A172 (cell line): ENCODE data around the gene SMTN. TPM values are rescaled to one million over a fixed set of nuclear protein-coding genes. Genes with fewer than 3 reads are reported as not detected.
"Not testable (repeated sequence)": the region's sequence is repeated elsewhere in the genome, so short reads cannot be mapped to it uniquely, and the experiment has no call there.

ENCODE experiments used
- DNase-seq: peaks from one replicate; pipeline ENCODE4 v3.0.0-alpha.2; 2015; ENCODE audit warnings: low spot score
- total RNA-seq: library from RNA; depleted of rRNA; stranded (reverse); fragments of >200 nt; shearing (Covaris generic); gene quantifications from 2 replicates; pipeline ENCODE4 v1.2.3, GENCODE V29; 2014

The SMTN gene
- total RNA-seq, 1 experiment from 2014 or later: 61.1 TPM

DNA sequence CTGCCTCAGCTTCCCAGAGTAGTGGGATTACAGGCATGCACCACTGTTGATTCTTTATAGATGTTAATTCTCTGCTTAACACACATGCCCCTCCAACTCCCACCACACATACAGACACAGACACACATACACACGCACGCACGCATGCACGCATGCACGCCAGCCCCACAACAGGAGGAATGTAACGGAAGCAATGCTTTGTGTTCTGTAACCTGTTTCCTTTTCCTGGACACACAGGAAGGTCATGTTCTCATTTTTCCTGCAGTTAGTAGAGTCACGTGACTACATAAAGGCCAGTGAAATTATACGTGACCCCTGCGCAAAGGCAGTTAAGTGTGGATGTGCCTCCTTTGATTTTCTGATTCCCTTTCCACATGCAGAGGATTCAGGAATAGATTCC is 8.0 kb upstream of the SMTN start:
- not testable (repeated sequence) for DNase-seq

DNA sequence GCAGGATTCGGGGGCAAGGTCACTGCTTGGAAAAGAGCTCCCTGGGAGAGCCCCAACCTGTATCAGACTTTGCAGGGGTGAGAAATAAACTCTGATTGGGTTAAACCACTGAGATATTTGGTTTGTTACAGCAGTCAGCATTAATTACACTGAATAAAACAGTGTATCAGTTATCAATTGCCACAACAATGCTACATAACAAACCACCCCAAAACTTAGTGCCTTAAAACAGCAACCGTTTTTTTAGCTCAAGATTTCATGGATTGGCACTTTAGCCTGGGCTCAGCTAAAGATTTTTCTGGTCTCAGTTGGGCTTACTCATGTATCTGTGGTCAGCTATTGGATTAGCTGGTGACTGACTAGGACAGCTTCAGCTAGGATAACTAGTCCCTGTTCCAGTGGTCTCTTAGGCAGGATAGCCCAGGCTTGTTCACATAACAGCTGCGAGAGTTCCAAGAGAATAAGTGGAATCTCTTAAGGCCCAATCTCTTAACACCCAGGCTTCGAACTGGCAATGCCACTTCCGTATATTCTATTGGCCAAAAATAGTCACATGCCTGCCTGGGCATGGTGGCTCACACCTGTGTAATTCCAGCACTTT is 7.5 kb upstream of the SMTN start:
- DNase-seq: not testable (repeated sequence)

DNA sequence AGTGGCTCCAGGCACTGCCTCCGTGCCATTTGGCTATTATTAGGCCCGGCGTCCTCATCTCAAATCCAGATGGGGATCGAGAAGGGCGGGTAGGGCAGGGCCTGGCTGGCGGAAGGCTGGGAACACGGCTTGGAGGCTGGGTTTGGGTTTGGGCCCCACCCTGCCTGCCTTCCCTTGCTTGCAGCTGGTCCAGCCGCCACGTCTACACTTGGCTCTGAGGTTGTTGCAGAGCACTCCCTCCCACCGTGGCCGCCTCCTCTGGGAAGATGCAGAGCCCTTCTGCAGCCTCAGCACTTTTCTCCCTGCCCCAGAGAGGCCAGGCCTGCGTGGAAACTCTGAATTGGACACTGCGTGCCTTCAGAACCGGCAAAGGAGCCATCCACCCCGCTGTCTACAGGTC is 5.2 kb upstream of the SMTN start:
- DNase-seq: no peak

DNA sequence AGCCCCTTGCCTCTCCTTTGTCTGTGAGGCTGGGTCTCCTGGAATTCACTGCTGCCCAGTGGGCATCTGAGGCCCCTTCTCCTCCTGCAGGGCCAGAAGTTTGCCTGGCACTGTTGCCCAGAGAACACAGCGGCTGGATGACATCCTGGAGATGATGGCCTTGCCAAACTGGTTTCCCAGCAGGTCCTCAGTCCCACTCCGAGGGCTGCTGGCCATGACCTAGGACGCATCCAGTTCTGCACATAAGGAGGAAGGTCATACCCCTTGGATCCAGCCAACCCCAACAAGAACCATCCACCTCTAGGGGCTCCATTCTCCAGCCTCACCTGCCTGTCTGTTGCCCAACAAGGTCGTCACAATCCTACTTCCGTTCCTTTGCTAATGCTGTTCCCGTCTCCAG is 3.4 kb upstream of the SMTN start:
- no peak for DNase-seq

DNA sequence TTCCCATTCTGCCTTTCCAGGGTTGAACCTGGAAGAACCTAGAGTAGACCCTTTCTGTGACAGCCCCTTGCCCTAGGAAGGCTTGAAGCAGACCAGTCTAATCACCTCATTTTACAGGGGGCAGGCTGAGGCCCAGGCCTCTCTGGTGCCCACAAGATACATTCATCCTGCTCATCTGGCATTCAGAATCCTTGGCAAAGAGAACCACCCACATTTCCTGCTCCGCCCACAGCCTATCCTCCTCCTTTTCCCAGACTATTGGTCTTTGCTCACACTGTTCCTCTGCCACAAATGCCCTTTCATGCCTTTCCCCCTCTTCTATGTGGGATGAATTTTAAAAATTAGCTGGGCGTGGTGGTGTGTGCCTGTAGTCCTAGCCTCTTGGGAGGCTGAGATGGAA is 2.7 kb upstream of the SMTN start:
- DNase-seq: not testable (repeated sequence)

DNA sequence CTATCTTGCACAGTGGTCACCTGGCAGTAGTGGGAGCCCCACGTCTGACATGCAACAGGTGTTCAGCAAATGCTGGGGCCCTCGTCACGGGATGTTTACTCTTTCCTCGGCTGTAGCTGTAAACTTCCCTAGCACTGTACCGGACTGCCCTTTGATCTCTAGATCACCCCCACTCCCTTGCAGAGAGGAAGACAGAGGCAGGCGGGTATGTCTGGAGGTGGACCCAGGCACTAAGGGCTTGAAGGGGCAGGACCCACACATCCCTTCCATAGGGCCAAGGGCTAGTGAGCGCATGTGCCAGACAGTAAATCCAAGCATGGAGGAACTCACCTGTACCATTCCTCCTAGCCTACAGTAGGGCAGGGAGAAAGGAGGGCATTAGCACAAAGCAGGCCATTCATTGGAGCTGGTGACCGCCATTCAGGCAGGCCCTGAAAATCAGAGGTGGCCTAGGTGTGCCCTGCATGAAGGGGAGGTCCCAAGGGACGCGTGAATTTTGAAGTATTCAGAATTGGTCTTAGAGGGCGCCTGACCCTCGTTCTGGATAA is 1.9 kb upstream of the SMTN start:
- DNase-seq: no peak

DNA sequence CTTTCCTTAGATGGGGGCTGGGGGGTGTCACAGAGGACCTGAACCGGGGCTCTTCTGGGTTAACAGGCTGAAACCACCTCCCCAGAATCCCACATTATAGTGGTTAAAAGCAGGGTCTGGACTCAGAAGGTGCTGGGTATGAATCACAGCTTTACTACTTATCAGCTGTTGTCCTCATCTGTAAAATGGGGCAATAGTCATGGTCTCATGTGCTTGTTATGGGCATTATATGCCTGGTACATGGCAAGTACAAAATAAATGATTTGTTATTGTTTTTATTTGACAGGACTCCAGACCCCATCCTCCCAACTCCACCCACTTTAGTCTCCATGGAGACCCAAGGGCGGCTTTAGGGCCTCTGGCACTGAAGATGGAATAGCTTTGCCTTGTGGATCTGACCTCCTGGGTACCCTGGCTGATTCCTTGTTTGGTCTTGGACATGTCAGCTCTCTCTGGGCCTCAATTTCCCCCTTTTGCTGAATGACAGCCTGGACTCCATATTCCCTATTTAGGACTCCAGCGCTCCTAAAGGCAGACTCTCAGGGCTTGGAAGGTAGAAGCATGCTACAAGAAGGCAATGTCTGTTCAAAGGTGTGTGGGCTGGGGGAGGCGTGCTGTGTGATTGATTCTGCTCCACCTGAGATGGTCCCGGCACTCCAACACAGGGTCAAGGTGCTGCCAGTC is 812 bp upstream of the SMTN start:
- no peak for DNase-seq

DNA sequence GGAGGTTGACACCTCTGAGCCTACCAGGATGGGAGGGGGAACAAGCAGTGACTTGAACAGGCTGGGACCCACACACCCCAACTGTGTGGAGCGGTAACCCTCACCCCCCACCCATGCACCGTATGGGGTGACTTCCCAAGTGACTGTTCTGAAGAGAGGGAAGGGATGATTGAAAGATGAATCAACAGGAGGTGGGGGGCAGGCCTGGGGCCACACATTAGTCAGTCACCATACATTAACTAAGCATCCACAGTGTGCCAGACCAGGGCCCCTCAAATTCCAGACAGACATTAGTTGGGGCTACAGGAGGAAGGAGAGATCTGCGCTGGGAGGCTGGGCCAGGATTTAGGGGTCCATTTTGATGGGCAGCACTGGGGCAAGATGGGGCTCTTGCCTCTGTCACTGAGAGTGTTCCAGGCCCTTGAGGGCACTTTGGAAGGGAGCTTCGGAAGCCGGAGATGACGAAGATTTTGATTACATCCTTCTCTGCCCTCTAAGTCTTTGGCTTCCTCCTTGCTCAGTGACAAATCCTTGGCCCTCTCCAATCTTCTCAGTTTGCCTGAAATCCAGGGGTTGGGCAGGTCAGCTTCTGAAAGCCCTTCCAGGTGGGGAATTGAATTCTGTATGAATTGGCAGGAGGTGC is 966 bp downstream of the SMTN start:
- peak; percentile 48 for DNase-seq

DNA sequence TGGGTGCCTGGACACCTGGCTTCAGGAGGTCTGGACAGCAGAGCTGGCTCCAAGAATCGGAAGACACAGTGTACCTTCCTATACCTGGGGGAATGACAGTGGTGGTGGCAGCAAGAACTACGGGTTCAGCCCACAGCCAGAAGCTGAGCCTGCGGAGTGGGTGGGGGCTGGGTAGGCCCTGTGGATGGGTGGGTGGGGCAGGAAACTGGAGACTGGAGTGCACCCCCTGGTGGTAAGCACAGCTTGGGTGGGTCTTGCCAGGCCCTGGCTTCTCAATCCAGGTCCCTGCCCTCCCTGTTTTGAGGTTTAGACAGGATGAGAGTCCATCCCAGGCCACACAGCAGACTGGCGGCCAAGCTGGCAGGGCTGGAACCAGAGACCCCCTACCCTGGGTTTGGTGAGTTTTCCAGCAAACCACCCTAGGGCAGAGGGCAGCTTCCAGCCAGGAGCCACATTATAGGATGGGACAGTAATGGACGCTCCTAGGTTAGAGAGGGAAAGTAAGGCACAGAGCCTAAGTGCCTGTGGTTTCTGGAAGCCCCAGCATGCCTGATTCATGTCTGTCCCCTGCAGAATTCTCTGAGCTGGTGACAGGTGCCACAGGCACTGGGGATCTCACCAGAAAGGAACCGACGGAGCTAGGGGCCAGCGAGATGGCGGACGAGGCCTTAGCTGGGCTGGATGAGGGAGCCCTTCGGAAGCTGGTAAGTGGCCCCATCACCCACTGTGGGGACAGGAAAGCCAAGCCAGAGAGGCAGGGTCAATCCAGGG is 1.7 kb downstream of the SMTN start:
- peak; percentile 31 for DNase-seq

DNA sequence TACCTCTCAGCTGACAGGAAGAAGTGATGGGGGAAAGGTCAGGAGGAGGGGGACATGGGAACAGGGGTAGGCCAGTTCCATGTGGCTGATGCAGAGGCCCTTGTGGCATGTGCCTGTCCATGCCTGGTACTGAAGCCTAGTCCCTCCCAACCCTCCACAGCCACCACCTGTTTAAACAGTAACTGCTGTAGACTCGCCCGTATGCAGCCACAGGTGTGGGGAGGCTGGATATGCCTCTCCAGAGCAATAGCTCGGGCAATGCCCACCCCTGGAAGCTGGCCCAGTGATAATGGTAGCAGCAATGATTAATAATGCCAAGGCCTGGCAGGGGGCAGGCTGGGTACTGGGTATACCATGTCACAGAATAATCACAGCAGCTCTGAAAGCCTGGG is 2.3 kb downstream of the SMTN start:
- DNase-seq: no peak

DNA sequence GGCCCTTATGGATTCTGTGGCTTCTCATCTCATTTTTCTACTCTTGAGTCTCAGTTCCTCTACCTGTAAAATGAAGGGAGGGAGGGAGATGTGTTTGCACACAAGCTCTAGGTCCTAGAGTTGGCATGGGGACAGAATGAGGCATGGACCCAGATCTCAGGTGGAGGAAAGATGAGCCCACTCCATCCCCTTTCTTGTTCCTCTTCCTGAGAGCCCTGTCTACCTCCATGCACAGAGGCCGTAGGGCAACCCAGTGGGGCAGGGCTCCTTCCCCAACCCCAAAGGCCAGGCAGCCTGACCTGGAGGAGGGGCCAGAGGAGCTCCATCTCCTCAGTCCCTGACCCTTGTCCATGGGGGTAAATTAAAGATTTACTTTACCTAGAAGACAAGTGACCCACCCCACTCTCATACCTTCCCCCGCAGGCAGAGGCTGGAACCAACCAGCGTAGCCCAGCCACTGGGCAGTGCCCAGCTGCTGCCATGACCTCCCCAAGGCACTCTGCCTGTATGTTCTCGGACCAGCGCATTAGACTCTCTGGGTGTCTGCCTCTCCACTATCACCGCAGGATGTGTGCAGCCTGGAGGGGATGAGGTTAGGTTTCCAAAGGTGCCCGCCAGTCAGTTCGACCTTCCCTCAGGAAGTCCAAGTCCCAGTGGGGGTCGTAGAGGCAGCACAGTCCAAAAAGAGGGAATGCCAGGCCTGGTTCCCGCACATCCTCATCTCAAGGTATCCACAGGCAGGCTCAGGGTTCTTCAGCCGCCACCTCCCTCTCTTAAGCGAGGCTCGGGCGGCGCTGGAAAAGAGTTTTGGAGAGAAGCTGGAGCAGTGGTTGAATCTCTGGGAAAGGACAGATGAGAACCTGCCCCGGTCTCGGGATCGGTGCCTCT is 3.0 kb downstream of the SMTN start:
- DNase-seq: no peak

DNA sequence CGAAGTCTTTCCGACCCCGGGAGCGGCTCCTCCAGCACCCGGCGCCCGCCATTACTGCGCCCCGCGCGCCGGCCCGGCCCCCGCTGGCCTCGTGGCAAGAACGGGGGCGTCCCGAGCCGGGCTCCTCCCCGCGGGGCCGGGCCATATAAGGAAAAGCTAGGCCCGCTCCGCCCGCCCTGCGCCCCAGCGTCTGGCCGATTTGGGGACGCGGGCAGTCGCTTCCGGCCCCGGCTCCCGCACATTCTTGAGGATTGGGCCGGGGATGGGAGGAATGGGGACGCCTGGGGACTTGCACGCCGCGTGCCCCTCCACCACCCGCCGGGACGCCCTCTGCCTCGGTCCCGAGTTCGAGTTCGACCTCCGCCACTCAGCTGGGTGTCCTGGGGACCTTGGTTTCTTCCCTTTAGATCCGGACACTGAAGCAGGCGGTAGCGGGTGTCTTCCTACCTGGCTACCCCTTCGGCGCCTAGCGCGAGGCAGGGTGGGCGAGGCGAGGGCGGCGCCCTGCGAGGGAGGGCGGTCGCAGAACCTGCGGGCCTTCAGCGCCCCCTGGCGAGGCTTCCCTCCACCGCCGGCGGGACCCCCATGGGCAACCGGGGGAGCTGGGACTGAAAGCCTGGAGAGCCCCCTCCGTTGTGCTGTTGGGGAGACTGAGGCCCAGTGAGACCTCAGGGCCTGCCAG is 3.8 kb downstream of the SMTN start:
- DNase-seq: peak; percentile 37

DNA sequence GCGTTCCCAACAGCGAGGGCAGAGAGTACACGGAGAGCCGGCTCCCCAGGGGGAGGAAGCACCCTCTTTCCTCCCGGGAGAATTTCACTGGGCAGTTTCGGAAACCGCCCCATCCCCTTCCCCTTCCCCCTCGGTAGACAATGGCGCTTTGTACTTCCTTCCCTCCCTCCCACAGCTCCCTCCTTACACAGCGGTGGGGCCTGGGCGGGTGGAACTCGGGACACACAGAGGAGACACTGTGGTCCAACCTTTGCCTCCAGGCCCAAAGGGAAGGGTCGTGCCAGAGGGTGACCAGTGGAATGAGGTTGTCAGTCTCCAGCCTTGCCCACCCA is 4.3 kb downstream of the SMTN start:
- DNase-seq: no peak

DNA sequence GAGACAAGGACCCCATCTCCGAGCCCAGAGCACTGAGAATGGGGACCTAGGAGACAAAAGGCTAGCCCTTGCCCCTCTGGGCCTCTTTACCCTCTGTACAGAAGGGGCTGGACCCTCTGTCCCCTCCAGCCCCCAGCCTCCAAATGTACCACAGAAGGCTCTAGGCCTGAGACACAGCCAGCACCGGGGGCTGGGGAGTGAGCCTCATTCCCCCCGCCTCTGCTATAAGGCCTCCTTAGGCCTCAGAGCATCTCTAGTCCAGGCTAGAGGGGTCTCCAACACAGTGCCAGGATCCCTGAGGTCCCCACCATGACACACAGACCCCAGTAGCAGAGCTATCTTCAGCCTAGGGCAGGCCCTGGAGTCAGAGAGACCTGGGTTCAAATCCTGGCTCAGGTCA is 4.8 kb downstream of the SMTN start:
- no peak for DNase-seq

DNA sequence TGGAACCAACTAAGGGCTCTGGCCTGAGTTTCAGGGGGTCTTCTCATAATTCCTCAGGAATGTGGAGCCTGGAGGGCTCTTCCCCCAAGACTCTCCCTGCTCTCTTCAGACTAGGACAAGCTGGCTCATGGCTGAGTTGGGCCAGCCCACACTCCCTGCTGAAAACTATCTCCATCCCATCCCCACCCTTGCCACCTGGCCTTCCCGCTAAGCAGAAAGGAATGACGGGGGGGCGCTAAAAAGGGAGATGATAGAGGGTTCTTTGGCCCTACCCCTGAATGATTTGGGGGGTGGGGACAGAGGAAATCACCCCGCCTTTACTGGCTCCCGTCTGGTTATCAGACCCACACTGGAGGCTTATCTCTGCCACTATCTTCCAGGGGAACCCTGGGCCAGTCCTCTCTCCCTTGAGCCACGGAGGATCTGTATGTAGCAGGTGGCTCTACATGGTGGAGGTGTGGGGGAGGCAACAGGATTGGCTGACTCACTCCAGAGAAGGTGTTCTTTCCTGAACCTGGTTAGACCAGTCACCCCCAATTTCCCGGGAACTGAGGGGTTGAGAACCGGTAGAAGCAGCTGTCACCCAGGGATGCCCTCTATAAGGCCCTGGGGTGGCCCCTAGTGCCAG is 5.7 kb downstream of the SMTN start:
- DNase-seq: no peak

DNA sequence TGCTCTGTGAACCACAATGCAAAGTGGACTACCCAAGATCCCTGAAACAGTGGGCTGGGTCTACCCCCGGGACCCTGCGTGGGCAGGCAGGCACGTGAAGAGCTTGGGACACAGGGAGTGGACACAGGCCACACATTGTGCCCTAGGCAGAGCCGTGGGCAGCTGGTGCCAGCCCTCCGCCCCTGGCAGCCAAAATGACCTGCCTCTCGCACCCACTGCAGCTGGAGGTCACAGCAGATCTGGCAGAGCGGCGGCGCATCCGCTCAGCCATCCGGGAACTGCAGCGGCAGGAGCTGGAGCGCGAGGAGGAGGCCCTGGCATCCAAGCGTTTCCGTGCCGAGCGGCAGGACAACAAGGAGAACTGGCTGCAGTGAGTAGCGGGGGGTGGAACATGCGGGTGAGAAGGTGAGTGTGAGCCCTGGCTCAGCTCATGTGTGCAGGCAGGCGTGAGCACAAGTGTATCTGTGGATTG is 6.7 kb downstream of the SMTN start:
- DNase-seq: no peak

DNA sequence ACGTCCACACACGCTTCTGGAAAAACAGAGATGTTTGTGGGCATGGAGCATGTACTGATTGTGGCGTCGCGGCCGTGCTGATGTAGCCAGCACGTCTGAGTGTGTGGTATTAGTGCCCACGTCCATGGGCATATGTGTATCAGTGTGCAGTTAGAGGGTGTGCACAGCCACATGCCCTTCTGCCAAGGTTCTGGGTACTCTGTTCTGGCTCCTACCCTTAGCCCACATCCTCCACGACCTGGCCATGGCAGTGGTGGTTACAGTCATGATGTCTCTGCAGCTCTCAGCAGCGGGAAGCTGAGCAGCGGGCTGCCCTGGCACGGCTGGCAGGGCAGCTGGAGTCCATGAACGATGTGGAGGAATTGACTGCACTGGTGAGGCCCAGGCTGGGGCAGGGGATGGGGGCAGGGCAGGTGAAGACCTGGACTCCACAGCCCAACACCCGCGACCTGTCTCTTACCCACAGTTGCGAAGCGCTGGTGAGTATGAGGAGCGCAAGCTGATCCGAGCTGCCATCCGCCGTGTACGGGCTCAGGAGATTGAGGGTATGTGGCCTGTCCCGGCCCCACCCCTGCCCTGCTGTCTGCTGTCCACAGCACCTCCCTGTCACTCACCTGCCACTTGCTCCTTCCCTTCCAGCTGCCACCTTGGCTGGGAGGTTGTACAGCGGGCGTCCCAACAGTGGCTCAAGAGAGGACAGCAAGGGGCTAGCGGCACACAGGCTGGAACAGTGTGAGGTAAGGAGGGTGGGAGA is 7.3 kb downstream of the SMTN start:
- DNase-seq: no peak

DNA sequence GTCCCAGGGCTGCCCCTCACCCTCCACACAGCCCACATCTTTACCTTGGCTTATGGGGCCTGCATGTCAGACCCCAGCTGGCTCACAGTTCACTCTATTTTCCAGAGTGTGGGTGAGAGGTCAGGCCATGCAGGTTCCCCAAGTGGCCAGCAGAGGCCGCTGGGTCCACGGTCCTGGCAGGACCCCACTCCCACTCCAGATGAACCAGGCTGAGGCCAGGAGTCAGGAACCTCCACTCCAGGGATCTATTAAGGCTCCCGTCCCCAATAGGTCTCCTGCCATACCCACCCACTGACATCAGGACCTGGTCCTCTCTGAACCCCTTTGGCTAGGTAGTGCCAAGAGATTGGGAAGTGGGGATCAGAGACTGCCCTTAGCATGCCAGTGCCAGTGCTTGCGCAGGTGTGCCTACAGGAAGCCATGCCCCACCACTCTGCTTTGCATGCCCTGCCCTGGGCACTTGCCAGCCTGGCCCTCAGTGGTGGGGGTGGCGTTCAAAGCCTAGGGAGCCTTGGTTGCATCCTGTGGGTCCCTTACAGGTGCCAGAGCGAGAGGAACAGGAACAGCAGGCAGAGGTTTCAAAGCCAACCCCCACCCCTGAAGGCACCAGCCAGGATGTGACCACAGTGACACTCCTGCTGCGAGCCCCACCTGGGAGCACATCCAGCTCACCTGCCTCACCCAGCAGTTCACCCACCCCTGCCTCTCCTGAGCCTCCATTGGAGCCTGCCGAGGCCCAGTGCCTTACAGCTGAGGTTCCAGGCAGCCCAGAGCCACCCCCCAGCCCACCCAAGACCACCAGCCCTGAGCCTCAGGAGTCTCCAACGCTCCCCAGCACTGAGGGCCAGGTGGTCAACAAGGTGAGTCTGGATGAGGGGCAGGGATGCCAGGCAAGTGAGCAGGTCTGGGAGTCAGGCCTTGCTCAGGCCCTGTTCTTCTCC is 8.3 kb downstream of the SMTN start:
- no peak for DNase-seq
